HEK293 (cell line): ENCODE results near the gene LAMTOR3.

Experiments
- CTCF ChIA-PET: fragments of 350-600 bp; formaldehyde crosslinking; extraction: SDS; loops from one replicate; lab custom pipeline; 2021; ENCODE audit warnings: antibody characterized with exemption; lab: Yijun Ruan, JAX
- POLR2A ChIA-PET: fragments of 300-600 bp; formaldehyde crosslinking; extraction: SDS; loops from one replicate; lab custom pipeline; 2020; ENCODE audit warnings: antibody characterized with exemption, inconsistent platforms; lab: Yijun Ruan, JAX
- H3K27ac ChIP-seq: fragments of 200-500 bp; sonication (Bioruptor generic); 2 replicates; pipeline ENCODE4 v1.5.1; 2014; ENCODE audit warnings: low read depth, low read length, control low read depth, inconsistent platforms; ENCODE audit errors: extremely low read depth
- H3K36me3 ChIP-seq, 2 experiments: fragments of 200-500 bp in 1 of 2; sonication (Bioruptor generic) in 1 of 2; 1 replicate in 1 of 2; 2 replicates in 1 of 2; pipeline ENCODE4 v1.5.1; 2014 to 2017; ENCODE audit warnings: inconsistent platforms in 2 of 2, low read length in 2 of 2; ENCODE audit not compliant: control insufficient read depth in 2 of 2, insufficient read depth in 1 of 2
- H3K4me1 ChIP-seq: fragments of 200-500 bp; sonication (Bioruptor generic); 2 replicates; pipeline ENCODE4 v1.5.1; 2014; ENCODE audit warnings: mild to moderate bottlenecking, low read length, inconsistent platforms; ENCODE audit not compliant: control insufficient read depth, insufficient read depth
- H3K4me3 ChIP-seq: 2 replicates; pipeline ENCODE4 v1.5.1; 2011; ENCODE audit warnings: low read depth, mild to moderate bottlenecking, control low read depth, low read length, moderate library complexity
- H3K9me3 ChIP-seq: fragments of 200-500 bp; sonication (Bioruptor generic); 2 replicates; pipeline ENCODE4 v1.5.1; 2014; ENCODE audit warnings: low read depth, low read length, inconsistent platforms; ENCODE audit not compliant: control insufficient read depth, insufficient read depth
- MZF1 ChIP-seq: fragments of 450-650 bp; formaldehyde crosslinking; IDR thresholded peaks from 2 replicates; pipeline ENCODE4 v1.5.1; 2017; ENCODE audit warnings: missing biosample characterization, missing genetic modification characterization, borderline replicate concordance
- OSR2 ChIP-seq: fragments of 450-650 bp; formaldehyde crosslinking; IDR thresholded peaks from 2 replicates; pipeline ENCODE4 v1.5.1; 2016; ENCODE audit warnings: missing biosample characterization, missing genetic modification characterization
- YY1 ChIP-seq: fragments of 450-650 bp; formaldehyde crosslinking; IDR thresholded peaks from 2 replicates; pipeline ENCODE4 v1.5.1; 2018; ENCODE audit warnings: missing biosample characterization, missing genetic modification characterization
- ZBTB1 ChIP-seq: fragments of 450-650 bp; formaldehyde crosslinking; IDR thresholded peaks from 2 replicates; pipeline ENCODE4 v1.5.1; 2016; ENCODE audit warnings: missing biosample characterization, missing genetic modification characterization
- ZBTB11 ChIP-seq: fragments of 450-650 bp; formaldehyde crosslinking; conservative IDR thresholded peaks from 2 replicates; pipeline ENCODE4 v1.5.1; 2016; ENCODE audit warnings: low read depth, missing biosample characterization, missing genetic modification characterization
- ZBTB49 ChIP-seq: fragments of 450-650 bp; formaldehyde crosslinking; IDR thresholded peaks from 2 replicates; pipeline ENCODE4 v1.5.1; 2016; ENCODE audit warnings: missing biosample characterization, missing genetic modification characterization, low read depth
- ZNF148 ChIP-seq: fragments of 450-650 bp; formaldehyde crosslinking; IDR thresholded peaks from 2 replicates; pipeline ENCODE4 v1.5.0; 2017; ENCODE audit warnings: missing biosample characterization, missing genetic modification characterization, borderline replicate concordance
- ZNF16 ChIP-seq: fragments of 450-650 bp; formaldehyde crosslinking; IDR thresholded peaks from 2 replicates; pipeline ENCODE4 v1.5.1; 2016; ENCODE audit warnings: low read depth, missing biosample characterization, missing genetic modification characterization
- ZNF184 ChIP-seq: fragments of 450-650 bp; IDR thresholded peaks from 2 replicates; pipeline ENCODE4 v1.5.1; 2018; ENCODE audit warnings: missing biosample characterization, mild to moderate bottlenecking, missing genetic modification characterization
- ZNF223 ChIP-seq: fragments of 450-650 bp; formaldehyde crosslinking; IDR thresholded peaks from 2 replicates; pipeline ENCODE4 v1.5.1; 2016; ENCODE audit warnings: missing biosample characterization, missing genetic modification characterization
- ZNF677 ChIP-seq: fragments of 450-650 bp; IDR thresholded peaks from 2 replicates; pipeline ENCODE4 v1.5.0; 2018; ENCODE audit warnings: missing biosample characterization, mild to moderate bottlenecking, missing genetic modification characterization, moderate library complexity
- ZNF777 ChIP-seq: fragments of 450-650 bp; formaldehyde crosslinking; IDR thresholded peaks from 2 replicates; pipeline ENCODE4 v1.5.1; 2017; ENCODE audit warnings: missing biosample characterization, missing genetic modification characterization, borderline replicate concordance
- ZSCAN18 ChIP-seq: fragments of 450-650 bp; formaldehyde crosslinking; IDR thresholded peaks from 2 replicates; pipeline ENCODE4 v1.5.1; 2016; ENCODE audit warnings: missing biosample characterization, missing genetic modification characterization

LAMTOR3 gene

GRCh38 chr4:99856166-99856565 lies 38.1 kb downstream of the LAMTOR3 start:
- Histone ChIP-seq H3K36me3 (no peaks in the 10 kb centered on the region), H3K9me3 (no peaks in the 10 kb centered on the region), H3K27ac (no peak overlapping the region), H3K4me3 (no peak overlapping the region), H3K4me1 (no peaks in the 10 kb centered on the region)
- CTCF ChIA-PET: no interaction called here
- POLR2A ChIA-PET: no interaction called here
- TF ChIP-seq ZNF777 (tag by site-specific recombination) (no peak), ZNF16 (tag by site-specific recombination) (no peak), ZBTB1 (tag by site-specific recombination) (no peak), ZNF677 (tag by site-specific recombination) (no peak), YY1 (tag by site-specific recombination) (no peak), ZNF148 (tag by site-specific recombination) (no peak), OSR2 (no peak), ZNF223 (tag by site-specific recombination) (no peak), ZNF184 (tag by site-specific recombination) (no peak), ZBTB49 (tag by site-specific recombination) (no peak)

GRCh38 chr4:99855678-99856077 lies 38.5 kb downstream of the LAMTOR3 start:
- no peaks in the 10 kb centered on the region for H3K36me3 ChIP-seq
- TF ChIP-seq ZBTB11 (tag by site-specific recombination) (no peak), ZSCAN18 (no peak), MZF1 (tag by site-specific recombination) (no peak)
- CTCF ChIA-PET: no interaction called here
- POLR2A ChIA-PET: no interaction called here
- no peaks in the 10 kb centered on the region for H3K9me3 ChIP-seq
- H3K4me3 ChIP-seq: no peak overlapping the region
- H3K4me1 ChIP-seq: no peaks in the 10 kb centered on the region
- H3K27ac ChIP-seq: no peak overlapping the region
